Endodermal cell (in vitro differentiated cells): Measurements from ENCODE around the gene ACAN. TPM values are rescaled to one million over a fixed set of nuclear protein-coding genes. Genes with fewer than 3 reads are reported as not detected.

Experiments
- DNase-seq: peaks from one replicate; pipeline ENCODE4 v3.0.0-alpha.2; 2017
- H3K27ac ChIP-seq: 2 replicates; pipeline ENCODE4 v1.5.1; 2013; ENCODE audit warnings: mild to moderate bottlenecking, low read depth, low read length, moderate library complexity
- H3K27me3 ChIP-seq: 2 replicates; pipeline ENCODE4 v1.6.1; 2013; ENCODE audit warnings: mild to moderate bottlenecking, low read length, moderate library complexity; ENCODE audit not compliant: insufficient read depth, control insufficient read depth, poor library complexity, severe bottlenecking
- H3K36me3 ChIP-seq: 2 replicates; pipeline ENCODE4 v1.7.0; 2013; ENCODE audit warnings: mild to moderate bottlenecking, low read length, moderate library complexity; ENCODE audit not compliant: control insufficient read depth, insufficient read depth
- H3K4me1 ChIP-seq: one replicate; pipeline ENCODE4 v1.7.0; 2013; ENCODE audit warnings: low read length; ENCODE audit not compliant: control insufficient read depth, insufficient read depth
- H3K4me3 ChIP-seq: 2 replicates; pipeline ENCODE4 v1.5.1; 2013; ENCODE audit warnings: mild to moderate bottlenecking, low read length, moderate library complexity
- H3K9ac ChIP-seq: 2 replicates; pipeline ENCODE4 v1.6.1; 2013; ENCODE audit warnings: mild to moderate bottlenecking, low read length, moderate library complexity; ENCODE audit not compliant: poor library complexity, severe bottlenecking; ENCODE audit errors: extremely low read depth
- H3K9me3 ChIP-seq: 2 replicates; pipeline ENCODE4 v1.6.1; 2013; ENCODE audit warnings: mild to moderate bottlenecking, low read length, moderate library complexity; ENCODE audit not compliant: control insufficient read depth
- H3K27ac Mint-ChIP-seq: 2 replicates; pipeline ENCODE4 v1.8.0; 2020; ENCODE audit warnings: mixed read lengths
- H3K27me3 Mint-ChIP-seq: 2 replicates; pipeline ENCODE4 v1.8.0; 2021; ENCODE audit warnings: mild to moderate bottlenecking, mixed read lengths; ENCODE audit not compliant: insufficient read depth
- H3K36me3 Mint-ChIP-seq: 2 replicates; pipeline ENCODE4 v1.8.0; 2020; ENCODE audit warnings: low read depth, mixed read lengths
- H3K4me1 Mint-ChIP-seq: 2 replicates; pipeline ENCODE4 v1.8.0; 2020; ENCODE audit warnings: mixed read lengths
- H3K4me3 Mint-ChIP-seq: 2 replicates; pipeline ENCODE4 v1.8.0; 2020; ENCODE audit warnings: mild to moderate bottlenecking, moderate library complexity, mixed read lengths
- H3K9me3 Mint-ChIP-seq: 2 replicates; pipeline ENCODE4 v1.8.0; 2020; ENCODE audit warnings: mild to moderate bottlenecking, mixed read lengths
- WGBS, 2 experiments: methylation state at CpG; one replicate each; pipeline versions ENCODE4 v1.1.5 to v1.1.7; 2013; ENCODE audit warnings: missing lambda C conversion rate in 2 of 2, mixed read lengths in 1 of 2; ENCODE audit not compliant: insufficient coverage in 1 of 2, insufficient read length in 1 of 2; 5-methylcytosine and 5-hydroxymethylcytosine counted together
- total RNA-seq, 2 donors: library from RNA; stranded (reverse); fragmentation: NEBNext Ultra II Directional in 1 of 2; extraction: Animal tissue kit (Norgen Biotek cat#: 25700) in 1 of 2; gene quantifications; 2 replicates in 1 of 2; 3 replicates in 1 of 2; pipeline ENCODE4 v1.2.1, GENCODE V29; 2021
- TF ChIP-seq, protein P1 (sequence below): fragments of 200-600 bp; sonication (generic); conservative IDR thresholded peaks from 2 replicates; pipeline ENCODE4 v1.5.0; 2021; ENCODE audit warnings: antibody characterized with exemption, mild to moderate bottlenecking

The ACAN gene
- total RNA-seq, 2 donors from 2014 or later, result 0.38 to 0.75 TPM

- 95 to 100% methylated on average over 2 to 5 of the region's 5 CpGs for WGBS, 2 experiments
- H3K4me1 ChIP-seq, result no peaks in the 10 kb centered on the region
- H3K9ac ChIP-seq, result no peak overlapping the region
- TF ChIP-seq, protein P1, sequence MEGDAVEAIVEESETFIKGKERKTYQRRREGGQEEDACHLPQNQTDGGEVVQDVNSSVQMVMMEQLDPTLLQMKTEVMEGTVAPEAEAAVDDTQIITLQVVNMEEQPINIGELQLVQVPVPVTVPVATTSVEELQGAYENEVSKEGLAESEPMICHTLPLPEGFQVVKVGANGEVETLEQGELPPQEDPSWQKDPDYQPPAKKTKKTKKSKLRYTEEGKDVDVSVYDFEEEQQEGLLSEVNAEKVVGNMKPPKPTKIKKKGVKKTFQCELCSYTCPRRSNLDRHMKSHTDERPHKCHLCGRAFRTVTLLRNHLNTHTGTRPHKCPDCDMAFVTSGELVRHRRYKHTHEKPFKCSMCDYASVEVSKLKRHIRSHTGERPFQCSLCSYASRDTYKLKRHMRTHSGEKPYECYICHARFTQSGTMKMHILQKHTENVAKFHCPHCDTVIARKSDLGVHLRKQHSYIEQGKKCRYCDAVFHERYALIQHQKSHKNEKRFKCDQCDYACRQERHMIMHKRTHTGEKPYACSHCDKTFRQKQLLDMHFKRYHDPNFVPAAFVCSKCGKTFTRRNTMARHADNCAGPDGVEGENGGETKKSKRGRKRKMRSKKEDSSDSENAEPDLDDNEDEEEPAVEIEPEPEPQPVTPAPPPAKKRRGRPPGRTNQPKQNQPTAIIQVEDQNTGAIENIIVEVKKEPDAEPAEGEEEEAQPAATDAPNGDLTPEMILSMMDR, result no peak
- Mint-ChIP-seq H3K4me3 (no peak overlapping the region), H3K4me1 (peaks cover 33% of the 10 kb centered on the region), H3K27me3 (peaks cover 5% of the 10 kb centered on the region), H3K36me3 (peaks cover 61% of the 10 kb centered on the region), H3K27ac (no peak overlapping the region), H3K9me3 (no peaks in the 10 kb centered on the region)
- peaks cover 8% of the 10 kb centered on the region for H3K27me3 ChIP-seq
- no peak for DNase-seq
- H3K27ac ChIP-seq, result no peak overlapping the region
- peaks cover 43% of the 10 kb centered on the region for H3K36me3 ChIP-seq
- no peak overlapping the region for H3K4me3 ChIP-seq
- H3K9me3 ChIP-seq, result no peaks in the 10 kb centered on the region
Measured at GRCh38 chr15:88900982-88901418, 97.8 kb downstream of the ACAN start.

DNA sequence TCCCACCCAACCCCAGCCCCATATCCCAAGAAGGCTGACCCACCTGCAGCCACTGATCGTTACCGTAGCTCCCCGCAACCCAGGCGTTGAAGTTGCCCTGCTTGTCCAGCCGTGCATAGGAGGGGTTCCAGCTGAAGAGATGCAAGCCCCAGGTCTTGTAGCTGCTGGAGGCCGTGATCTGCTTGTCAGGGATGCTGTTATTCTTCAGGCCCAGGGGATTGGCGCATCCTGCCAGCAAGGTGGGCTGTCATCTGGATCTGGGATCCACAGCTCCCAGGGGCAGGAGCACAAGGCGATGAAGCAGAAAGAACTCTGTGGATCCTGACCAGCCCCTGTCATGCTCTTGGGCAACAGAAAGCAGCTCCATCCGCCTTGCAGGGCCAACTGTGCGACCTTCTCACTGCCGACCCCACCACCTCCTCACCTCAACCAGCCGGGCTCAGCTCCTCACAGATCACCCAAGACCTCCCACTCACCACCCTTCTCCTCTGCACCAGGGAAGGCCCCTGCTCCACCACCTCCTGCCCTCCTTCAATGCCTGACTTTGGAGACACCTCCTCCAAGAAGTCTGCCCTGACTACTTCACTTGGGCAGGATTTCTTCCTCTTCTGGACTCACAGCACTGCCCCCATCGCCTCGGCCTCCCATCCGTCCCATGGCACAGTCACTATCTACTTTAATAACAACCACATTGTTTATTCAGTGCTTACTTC, 98.4 kb downstream of the ACAN start:
- Histone ChIP-seq H3K4me1 (no peaks in the 10 kb centered on the region), H3K36me3 (peaks cover 49% of the 10 kb centered on the region), H3K27ac (no peak overlapping the region), H3K4me3 (no peak overlapping the region), H3K27me3 (peaks cover 2% of the 10 kb centered on the region), H3K9me3 (no peaks in the 10 kb centered on the region), H3K9ac (no peak overlapping the region)
- H3K36me3 Mint-ChIP-seq, result peaks cover 68% of the 10 kb centered on the region
- no peak for DNase-seq
- TF ChIP-seq, protein P1, result no peak
- H3K4me1 Mint-ChIP-seq, result peaks cover 31% of the 10 kb centered on the region
- H3K4me3 Mint-ChIP-seq, result no peak overlapping the region
- WGBS, 2 experiments, result 92 to 95% methylated on average over 8 to 15 of the region's 15 CpGs
- H3K27me3 Mint-ChIP-seq, result peaks cover 3% of the 10 kb centered on the region
- no peaks in the 10 kb centered on the region for H3K9me3 Mint-ChIP-seq
- no peak overlapping the region for H3K27ac Mint-ChIP-seq

DNA sequence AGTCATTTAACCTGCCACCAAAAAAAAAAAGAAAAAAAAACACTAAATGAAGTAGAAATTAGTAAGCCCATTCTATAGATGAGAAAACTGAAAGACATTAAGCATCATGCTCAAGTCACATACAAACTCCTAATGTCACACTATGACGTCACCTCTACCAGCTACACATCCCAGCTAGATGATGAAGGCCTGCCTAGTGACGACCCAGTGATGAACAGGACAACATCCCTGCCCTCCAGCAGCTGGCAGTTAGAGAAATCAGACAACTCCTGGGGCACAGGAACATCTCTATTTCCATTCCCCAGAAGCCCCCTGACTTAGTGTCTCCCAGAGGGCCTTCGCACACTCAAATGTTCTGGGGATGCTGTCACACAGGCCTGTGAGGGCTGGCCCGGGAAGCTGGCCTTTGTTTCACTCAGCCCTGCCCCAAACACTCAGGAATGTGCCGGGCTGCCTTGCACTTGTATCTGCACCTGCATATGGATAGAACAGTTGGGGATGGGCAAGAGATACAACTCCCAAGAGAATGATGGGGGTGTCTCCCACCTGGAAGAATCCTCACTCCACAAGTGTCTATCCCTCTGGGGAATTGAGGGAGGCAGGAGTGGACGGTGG, 99.1 kb downstream of the ACAN start:
- Histone ChIP-seq H3K9ac (no peak overlapping the region), H3K36me3 (peaks cover 56% of the 10 kb centered on the region), H3K4me3 (no peak overlapping the region), H3K27ac (no peak overlapping the region), H3K4me1 (no peaks in the 10 kb centered on the region), H3K9me3 (no peaks in the 10 kb centered on the region), H3K27me3 (no peaks in the 10 kb centered on the region)
- Mint-ChIP-seq H3K9me3 (no peaks in the 10 kb centered on the region), H3K27me3 (no peaks in the 10 kb centered on the region), H3K4me3 (no peak overlapping the region), H3K36me3 (peaks cover 75% of the 10 kb centered on the region), H3K27ac (no peak overlapping the region), H3K4me1 (peaks cover 26% of the 10 kb centered on the region)
- 92% methylated on average over 5 to 6 of the region's 6 CpGs for WGBS, 2 experiments
- TF ChIP-seq, protein P1, result no peak
- no peak for DNase-seq
